Measurements from ENCODE around the gene CDK11A.
A peak's percentile ranks its signal among the peaks of the same experiment; 100 is the strongest.
"Not testable (repeated sequence)": the region's sequence is repeated elsewhere in the genome, so short reads cannot be mapped to it uniquely, and the experiment has no call there.

The CDK11A gene

GRCh38 chr1:1662830-1663560 lies 61.2 kb downstream of the CDK11A start:
- peak overlapping the region in 1 of 2 donors; percentile 44 for H3K27ac Mint-ChIP-seq
- H3K4me1 Mint-ChIP-seq (ENCODE audit: low read depth in 2 of 2); H3K9me3 Mint-ChIP-seq; ATAC-seq (replicated peaks); H3K4me3 Mint-ChIP-seq; DNase-seq; H3K27me3 Mint-ChIP-seq: not testable (repeated sequence)
- peaks cover 38% of the 10 kb centered on the region for H3K36me3 Mint-ChIP-seq (ENCODE audit: insufficient read depth)

DNA sequence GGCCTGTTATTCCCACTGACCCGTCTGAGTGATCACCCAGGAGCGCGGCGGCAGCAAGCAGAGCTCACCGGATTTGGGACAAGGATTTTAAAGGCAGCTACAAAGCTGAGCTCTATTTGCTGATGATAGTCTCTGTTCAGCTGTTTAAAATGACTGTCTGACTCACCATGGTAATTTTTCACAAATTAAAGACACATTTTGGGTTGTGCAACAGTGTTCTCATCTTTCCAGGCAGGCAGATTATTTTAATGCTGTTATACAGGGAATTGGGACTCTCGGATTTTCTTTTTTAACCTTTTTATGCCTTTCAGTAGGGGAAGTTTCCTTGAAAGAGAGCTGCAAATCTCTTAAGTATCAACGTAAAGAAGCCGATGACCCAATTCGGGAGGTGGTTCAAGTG lies 61.8 kb downstream of the CDK11A start:
- H3K27me3 Mint-ChIP-seq; ATAC-seq (replicated peaks); DNase-seq; H3K9me3 Mint-ChIP-seq; H3K4me3 Mint-ChIP-seq; H3K4me1 Mint-ChIP-seq (ENCODE audit: low read depth in 2 of 2); H3K27ac Mint-ChIP-seq: not testable (repeated sequence)
- peaks cover 36% of the 10 kb centered on the region for H3K36me3 Mint-ChIP-seq (ENCODE audit: insufficient read depth)

DNA sequence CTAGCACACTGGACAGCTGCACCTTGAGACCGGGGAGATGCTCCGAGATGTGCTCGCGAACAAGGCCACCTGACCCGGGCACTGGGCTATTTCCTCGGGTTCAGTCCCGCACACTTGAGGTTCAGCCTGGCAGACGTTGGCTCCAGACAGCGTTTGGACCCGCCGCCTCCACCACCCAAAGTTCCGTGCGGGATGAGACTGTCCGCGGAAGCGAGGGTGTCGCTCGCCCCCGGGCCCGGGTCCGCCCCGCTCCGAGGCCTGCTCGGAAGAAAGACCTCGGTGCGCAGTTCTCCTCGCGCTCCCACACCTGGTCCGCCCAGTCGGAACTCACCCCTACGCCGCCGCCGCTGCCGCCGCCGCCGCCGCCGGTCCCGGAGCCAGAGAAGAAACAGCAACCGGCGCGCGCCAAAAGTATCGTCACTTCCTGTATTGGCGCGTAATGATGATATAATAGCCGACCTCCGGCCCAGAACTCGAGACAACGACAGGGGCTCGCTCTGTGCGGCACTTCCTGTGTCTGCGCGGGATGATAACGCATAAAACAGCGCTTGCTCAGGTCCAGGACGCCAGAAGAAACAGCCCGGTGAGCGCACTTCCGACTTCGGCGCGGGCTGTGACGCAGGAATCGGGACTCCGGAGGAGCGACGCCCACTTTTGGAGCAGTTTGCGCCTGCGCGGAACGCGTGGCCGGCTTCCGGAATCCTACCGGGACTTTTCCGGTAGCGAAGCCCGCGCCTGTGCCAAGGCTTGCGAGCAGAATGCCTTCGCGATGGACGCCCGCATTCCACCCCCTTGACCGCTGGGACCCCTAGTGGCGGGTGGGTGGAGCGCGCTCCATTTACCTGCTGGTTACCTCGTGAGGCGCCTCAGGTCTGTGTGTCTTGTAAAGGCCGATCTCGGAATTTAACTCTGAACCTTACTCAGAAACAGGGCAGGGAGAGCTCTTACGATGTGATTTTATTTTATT lies 65.3 kb downstream of the CDK11A start, which contains the start of gene CDK11B:
TSS of gene CDK11B (minus strand) at position 422 of the 967 bp plus-strand sequence. CDS start 1,519 bp downstream, outside the sequence.
- Mint-ChIP-seq H3K27ac (peak within 1 kb of the TSS; percentile 99), H3K36me3 (ENCODE audit: insufficient read depth) (peaks cover 54% of the 10 kb centered on the region), H3K4me3 (peak within 1 kb of the TSS; percentile 90 to 98)
- H3K9me3 Mint-ChIP-seq; H3K27me3 Mint-ChIP-seq; H3K4me1 Mint-ChIP-seq (ENCODE audit: low read depth in 2 of 2): not testable (repeated sequence)
- ATAC-seq (replicated peaks) (peak; percentile 95), DNase-seq (peak; percentile 93 to 94 (median 94))
